Liver (tissue), 9 donors: Measurements from ENCODE around the gene LRRC7. TPM values are rescaled to one million over a fixed set of nuclear protein-coding genes. Genes with fewer than 3 reads are reported as not detected.
A peak's percentile ranks its signal among the peaks of the same experiment; 100 is the strongest.

Experiments used
- DNase-seq: peaks from one replicate; pipeline ENCODE4 v3.0.0-alpha.2; 2017; ENCODE audit warnings: low spot score
- H3K27ac ChIP-seq, 2 donors: one replicate each; pipeline ENCODE4 v1.7.0; 2013; ENCODE audit warnings: inconsistent platforms in 2 of 2, low read length in 2 of 2, control low read depth in 1 of 2, low read depth in 1 of 2, mild to moderate bottlenecking in 1 of 2
- H3K27me3 ChIP-seq, 4 donors: one replicate each; pipeline versions ENCODE4 v1.6.1 to v1.7.0; 2013; ENCODE audit warnings: low read length in 3 of 4, inconsistent platforms in 1 of 4, mild to moderate bottlenecking in 1 of 4, moderate library complexity in 1 of 4; ENCODE audit not compliant: control insufficient read depth in 4 of 4, insufficient read depth in 4 of 4
- H3K36me3 ChIP-seq, 4 donors: one replicate each; pipeline versions ENCODE4 v1.6.1 to v1.7.0; 2013; ENCODE audit warnings: low read length in 3 of 4, mild to moderate bottlenecking in 3 of 4, low read depth in 1 of 4, moderate library complexity in 1 of 4; ENCODE audit not compliant: control insufficient read depth in 4 of 4, insufficient read depth in 3 of 4
- H3K4me1 ChIP-seq, 4 donors: one replicate each; pipeline versions ENCODE4 v1.6.1 to v1.7.0; 2013; ENCODE audit warnings: low read length in 3 of 4, mild to moderate bottlenecking in 3 of 4, moderate library complexity in 1 of 4; ENCODE audit not compliant: control insufficient read depth in 4 of 4, insufficient read depth in 4 of 4
- H3K4me3 ChIP-seq, 3 donors: one replicate each; pipeline versions ENCODE4 v1.6.1 to v1.7.0; 2013; ENCODE audit warnings: low read length in 3 of 3, control low read depth in 1 of 3, low read depth in 1 of 3, mild to moderate bottlenecking in 1 of 3
- H3K9ac ChIP-seq, 2 donors: one replicate each; pipeline ENCODE4 v1.7.0; 2013; ENCODE audit warnings: low read length in 2 of 2, mild to moderate bottlenecking in 2 of 2, moderate library complexity in 2 of 2, control low read depth in 1 of 2, low read depth in 1 of 2
- H3K9me3 ChIP-seq, 4 donors: one replicate each; pipeline versions ENCODE4 v1.6.1 to v1.7.0; 2013; ENCODE audit warnings: low read length in 3 of 4; ENCODE audit not compliant: control insufficient read depth in 4 of 4
- EGR1 ChIP-seq, 2 donors: IDR thresholded peaks; 2 replicates each; pipeline ENCODE4 v1.6.1; 2016 to 2018; ENCODE audit warnings: antibody characterized with exemption in 2 of 2, low read depth in 2 of 2
- FOXA1 ChIP-seq: IDR thresholded peaks from 2 replicates; pipeline ENCODE4 v1.6.1; 2016; ENCODE audit warnings: antibody characterized with exemption
- FOXA2 ChIP-seq: IDR thresholded peaks from 2 replicates; pipeline ENCODE4 v1.6.1; 2016; ENCODE audit warnings: antibody characterized with exemption
- GABPA ChIP-seq, 2 donors: IDR thresholded peaks in 1 of 2; conservative IDR thresholded peaks in 1 of 2; 2 replicates each; pipeline ENCODE4 v1.6.1; 2016; ENCODE audit warnings: antibody characterized with exemption in 2 of 2, mild to moderate bottlenecking in 1 of 2, moderate library complexity in 1 of 2
- HNF4A ChIP-seq, 2 donors: conservative IDR thresholded peaks; 2 replicates each; pipeline ENCODE4 v1.6.1; 2016; ENCODE audit warnings: antibody characterized with exemption in 2 of 2, mild to moderate bottlenecking in 2 of 2
- HNF4G ChIP-seq: IDR thresholded peaks from 2 replicates; pipeline ENCODE4 v1.6.1; 2016; ENCODE audit warnings: antibody characterized with exemption
- JUND ChIP-seq, 2 donors: IDR thresholded peaks; 2 replicates each; pipeline ENCODE4 v1.6.1; 2016; ENCODE audit warnings: antibody characterized with exemption in 2 of 2
- NR2F2 ChIP-seq: IDR thresholded peaks from 2 replicates; pipeline ENCODE4 v1.6.1; 2016; ENCODE audit warnings: antibody characterized with exemption
- RAD21 ChIP-seq, 2 donors: IDR thresholded peaks; 2 replicates each; pipeline ENCODE4 v1.6.1; 2016; ENCODE audit warnings: antibody characterized with exemption in 2 of 2, mild to moderate bottlenecking in 2 of 2
- RXRA ChIP-seq, 2 donors: IDR thresholded peaks; 2 replicates each; pipeline ENCODE4 v1.6.1; 2017 to 2018; ENCODE audit warnings: antibody characterized with exemption in 2 of 2, mild to moderate bottlenecking in 1 of 2
- SP1 ChIP-seq: IDR thresholded peaks from 2 replicates; pipeline ENCODE4 v1.6.1; 2018; ENCODE audit warnings: antibody characterized with exemption, mild to moderate bottlenecking
- TAF1 ChIP-seq: conservative IDR thresholded peaks from 2 replicates; pipeline ENCODE4 v1.6.1; 2016; ENCODE audit warnings: antibody characterized with exemption, mild to moderate bottlenecking
- YY1 ChIP-seq: IDR thresholded peaks from 2 replicates; pipeline ENCODE4 v1.6.1; 2016; ENCODE audit warnings: antibody characterized with exemption, mild to moderate bottlenecking
- WGBS: extraction: QIAGEN DNeasy Blood & Tissue Kit; methylation state at CpG from one replicate; pipeline ENCODE4 v1.1.7; 2013; 5-methylcytosine and 5-hydroxymethylcytosine counted together
- polyA plus RNA-seq, 2 donors: library from polyadenylated mRNA; stranded (reverse) in 1 of 2; unstranded in 1 of 2; fragments of 200-250 nt in 1 of 2; fragments of >200 nt in 1 of 2; fragmentation: Nextera tagmentation in 1 of 2; extraction: Ambion mirVana in 1 of 2; gene quantifications; one replicate each; pipeline versions ENCODE4 v1.2.1 to v1.2.3, GENCODE V29; 2013 to 2015
- total RNA-seq, 2 donors: library from RNA; depleted of rRNA; stranded (reverse); fragments of >200 nt; gene quantifications; one replicate each; pipeline ENCODE4 v1.2.3, GENCODE V29; 2014
- TF ChIP-seq, protein P1 (sequence below): IDR thresholded peaks from 2 replicates; pipeline ENCODE4 v1.6.1; 2016; ENCODE audit warnings: antibody characterized with exemption, mild to moderate bottlenecking
- TF ChIP-seq, protein P2 (sequence below): IDR thresholded peaks from 2 replicates; pipeline ENCODE4 v1.6.1; 2016; ENCODE audit warnings: antibody characterized with exemption
- TF ChIP-seq, protein P3 (sequence below): IDR thresholded peaks from 2 replicates; pipeline ENCODE4 v1.6.1; 2016; ENCODE audit warnings: antibody characterized with exemption
- TF ChIP-seq, protein P4 (sequence below): IDR thresholded peaks from 2 replicates; pipeline ENCODE4 v1.6.1; 2016; ENCODE audit warnings: antibody characterized with exemption
- TF ChIP-seq, protein P5 (sequence below): fragments of 150-350 bp; IDR thresholded peaks from 2 replicates; pipeline ENCODE4 v1.5.1; 2017; ENCODE audit warnings: improper control_type of control experiment, low read depth, low read length; ENCODE audit not compliant: missing input control
- donor health status: healthy.
- donor health status: healthy.
- donor health status: healthy.
- donor health status: healthy.
- donor health status: healthy.

LRRC7 gene
- total RNA-seq, result 1 to 10 TPM in 1 of 2 donors, under 1 TPM in 1; 0.33 to 1.0 TPM
- 1 to 10 TPM in 1 of 2 donors, under 1 TPM in 1; 0.08 to 1.1 TPM for polyA plus RNA-seq

DNA sequence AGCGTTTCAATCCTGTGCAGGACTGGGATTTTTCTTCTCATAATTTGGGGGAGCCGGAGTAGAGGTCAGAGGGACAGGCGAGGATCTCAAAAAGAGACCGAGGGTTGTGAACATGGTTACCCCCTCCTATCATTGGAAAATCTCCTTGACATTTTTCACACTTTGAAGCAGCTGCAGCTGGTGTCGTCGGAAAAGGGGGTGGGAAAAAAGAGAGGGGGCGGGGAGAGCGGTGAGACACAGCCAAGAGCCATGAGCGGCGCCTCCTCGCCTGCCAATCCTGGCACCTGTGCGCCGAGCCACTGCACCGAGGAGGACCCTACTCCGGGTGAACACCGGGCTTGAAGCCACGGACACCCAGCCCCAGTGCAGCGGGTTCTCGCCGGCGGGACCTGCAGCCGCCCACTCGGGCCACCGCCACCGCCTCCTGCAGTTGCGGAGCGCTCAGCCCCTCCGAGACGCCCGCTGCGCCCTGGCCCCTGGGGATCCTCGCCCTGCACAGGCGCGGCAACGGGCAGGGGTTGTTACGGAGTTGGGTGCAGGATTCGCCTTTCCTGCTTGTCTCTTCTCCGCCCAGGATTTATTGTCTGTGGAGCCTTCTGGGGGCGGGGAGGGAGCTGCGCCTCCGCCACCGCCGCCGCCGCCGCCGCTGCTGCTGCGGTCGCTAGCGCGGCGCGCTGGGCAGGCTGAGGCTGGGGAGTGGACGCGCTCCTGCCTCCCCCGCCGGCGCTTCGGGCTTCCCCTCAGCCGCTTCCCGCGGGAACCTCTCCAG, at the start of gene LRRC7:
Gene LRRC7 (plus strand): TSS at position 271 of the 769 bp plus-strand sequence. CDS start 718 bp downstream, outside the sequence.
- peak within 1 kb of the TSS; percentile 34 to 56 (median 40) for H3K4me3 ChIP-seq
- DNase-seq, result peak; percentile 36
- H3K4me1 ChIP-seq, result peaks cover 6 to 23% (median 18%) of the 10 kb centered on the region in 4 donors
- H3K27ac ChIP-seq, result peak within 1 kb of the TSS in 1 of 2 donors; percentile 18
- H3K27me3 ChIP-seq, result peaks cover 0 to 6% (median 0%) of the 10 kb centered on the region in 4 donors
- 2% methylated on average over 62 of the region's 62 CpGs for WGBS
- TF ChIP-seq, protein P1, sequence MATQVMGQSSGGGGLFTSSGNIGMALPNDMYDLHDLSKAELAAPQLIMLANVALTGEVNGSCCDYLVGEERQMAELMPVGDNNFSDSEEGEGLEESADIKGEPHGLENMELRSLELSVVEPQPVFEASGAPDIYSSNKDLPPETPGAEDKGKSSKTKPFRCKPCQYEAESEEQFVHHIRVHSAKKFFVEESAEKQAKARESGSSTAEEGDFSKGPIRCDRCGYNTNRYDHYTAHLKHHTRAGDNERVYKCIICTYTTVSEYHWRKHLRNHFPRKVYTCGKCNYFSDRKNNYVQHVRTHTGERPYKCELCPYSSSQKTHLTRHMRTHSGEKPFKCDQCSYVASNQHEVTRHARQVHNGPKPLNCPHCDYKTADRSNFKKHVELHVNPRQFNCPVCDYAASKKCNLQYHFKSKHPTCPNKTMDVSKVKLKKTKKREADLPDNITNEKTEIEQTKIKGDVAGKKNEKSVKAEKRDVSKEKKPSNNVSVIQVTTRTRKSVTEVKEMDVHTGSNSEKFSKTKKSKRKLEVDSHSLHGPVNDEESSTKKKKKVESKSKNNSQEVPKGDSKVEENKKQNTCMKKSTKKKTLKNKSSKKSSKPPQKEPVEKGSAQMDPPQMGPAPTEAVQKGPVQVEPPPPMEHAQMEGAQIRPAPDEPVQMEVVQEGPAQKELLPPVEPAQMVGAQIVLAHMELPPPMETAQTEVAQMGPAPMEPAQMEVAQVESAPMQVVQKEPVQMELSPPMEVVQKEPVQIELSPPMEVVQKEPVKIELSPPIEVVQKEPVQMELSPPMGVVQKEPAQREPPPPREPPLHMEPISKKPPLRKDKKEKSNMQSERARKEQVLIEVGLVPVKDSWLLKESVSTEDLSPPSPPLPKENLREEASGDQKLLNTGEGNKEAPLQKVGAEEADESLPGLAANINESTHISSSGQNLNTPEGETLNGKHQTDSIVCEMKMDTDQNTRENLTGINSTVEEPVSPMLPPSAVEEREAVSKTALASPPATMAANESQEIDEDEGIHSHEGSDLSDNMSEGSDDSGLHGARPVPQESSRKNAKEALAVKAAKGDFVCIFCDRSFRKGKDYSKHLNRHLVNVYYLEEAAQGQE, result no peak
- TF ChIP-seq JUND (IDR thresholded peaks at IDR 0.05) (no peak), SP1 (no peak), GABPA (IDR thresholded peaks at IDR 0.05 in 1 of 2, conservative IDR thresholded peaks at IDR 0.05 in 1 of 2) (no peak), HNF4G (no peak), EGR1 (IDR thresholded peaks at IDR 0.05; ENCODE audit: low read depth in 2 of 2) (no peak), RAD21 (IDR thresholded peaks at IDR 0.05) (no peak), RXRA (IDR thresholded peaks at IDR 0.05) (no peak), YY1 (no peak), FOXA1 (no peak), NR2F2 (no peak), FOXA2 (no peak), TAF1 (no peak), HNF4A (conservative IDR thresholded peaks at IDR 0.05) (no peak)
- TF ChIP-seq, protein P2, sequence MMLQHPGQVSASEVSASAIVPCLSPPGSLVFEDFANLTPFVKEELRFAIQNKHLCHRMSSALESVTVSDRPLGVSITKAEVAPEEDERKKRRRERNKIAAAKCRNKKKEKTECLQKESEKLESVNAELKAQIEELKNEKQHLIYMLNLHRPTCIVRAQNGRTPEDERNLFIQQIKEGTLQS, result no peak
- TF ChIP-seq, protein P3, sequence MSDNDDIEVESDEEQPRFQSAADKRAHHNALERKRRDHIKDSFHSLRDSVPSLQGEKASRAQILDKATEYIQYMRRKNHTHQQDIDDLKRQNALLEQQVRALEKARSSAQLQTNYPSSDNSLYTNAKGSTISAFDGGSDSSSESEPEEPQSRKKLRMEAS, result no peak
- TF ChIP-seq, protein P4, sequence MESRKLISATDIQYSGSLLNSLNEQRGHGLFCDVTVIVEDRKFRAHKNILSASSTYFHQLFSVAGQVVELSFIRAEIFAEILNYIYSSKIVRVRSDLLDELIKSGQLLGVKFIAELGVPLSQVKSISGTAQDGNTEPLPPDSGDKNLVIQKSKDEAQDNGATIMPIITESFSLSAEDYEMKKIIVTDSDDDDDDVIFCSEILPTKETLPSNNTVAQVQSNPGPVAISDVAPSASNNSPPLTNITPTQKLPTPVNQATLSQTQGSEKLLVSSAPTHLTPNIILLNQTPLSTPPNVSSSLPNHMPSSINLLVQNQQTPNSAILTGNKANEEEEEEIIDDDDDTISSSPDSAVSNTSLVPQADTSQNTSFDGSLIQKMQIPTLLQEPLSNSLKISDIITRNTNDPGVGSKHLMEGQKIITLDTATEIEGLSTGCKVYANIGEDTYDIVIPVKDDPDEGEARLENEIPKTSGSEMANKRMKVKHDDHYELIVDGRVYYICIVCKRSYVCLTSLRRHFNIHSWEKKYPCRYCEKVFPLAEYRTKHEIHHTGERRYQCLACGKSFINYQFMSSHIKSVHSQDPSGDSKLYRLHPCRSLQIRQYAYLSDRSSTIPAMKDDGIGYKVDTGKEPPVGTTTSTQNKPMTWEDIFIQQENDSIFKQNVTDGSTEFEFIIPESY, result no peak
- TF ChIP-seq, protein P5, sequence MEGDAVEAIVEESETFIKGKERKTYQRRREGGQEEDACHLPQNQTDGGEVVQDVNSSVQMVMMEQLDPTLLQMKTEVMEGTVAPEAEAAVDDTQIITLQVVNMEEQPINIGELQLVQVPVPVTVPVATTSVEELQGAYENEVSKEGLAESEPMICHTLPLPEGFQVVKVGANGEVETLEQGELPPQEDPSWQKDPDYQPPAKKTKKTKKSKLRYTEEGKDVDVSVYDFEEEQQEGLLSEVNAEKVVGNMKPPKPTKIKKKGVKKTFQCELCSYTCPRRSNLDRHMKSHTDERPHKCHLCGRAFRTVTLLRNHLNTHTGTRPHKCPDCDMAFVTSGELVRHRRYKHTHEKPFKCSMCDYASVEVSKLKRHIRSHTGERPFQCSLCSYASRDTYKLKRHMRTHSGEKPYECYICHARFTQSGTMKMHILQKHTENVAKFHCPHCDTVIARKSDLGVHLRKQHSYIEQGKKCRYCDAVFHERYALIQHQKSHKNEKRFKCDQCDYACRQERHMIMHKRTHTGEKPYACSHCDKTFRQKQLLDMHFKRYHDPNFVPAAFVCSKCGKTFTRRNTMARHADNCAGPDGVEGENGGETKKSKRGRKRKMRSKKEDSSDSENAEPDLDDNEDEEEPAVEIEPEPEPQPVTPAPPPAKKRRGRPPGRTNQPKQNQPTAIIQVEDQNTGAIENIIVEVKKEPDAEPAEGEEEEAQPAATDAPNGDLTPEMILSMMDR, result no peak
- H3K36me3 ChIP-seq, result no peaks in the 10 kb centered on the region
- H3K9me3 ChIP-seq, result no peaks in the 10 kb centered on the region
- no peak within 1 kb of the TSS for H3K9ac ChIP-seq
